H1 (cell line): Measurements from ENCODE around the gene TSEN2. TPM values are rescaled to one million over a fixed set of nuclear protein-coding genes. Genes with fewer than 3 reads are reported as not detected.

Experiments used
- CTCF ChIA-PET: fragments of 300-600 bp; sonication (Branson Sonifier 250); formaldehyde crosslinking; loops from one replicate; lab custom pipeline; 2021; ENCODE audit not compliant: partially characterized antibody; lab: Charles Lee
- POLR2A ChIA-PET: fragments of 300-600 bp; sonication (Branson Sonifier 250); formaldehyde crosslinking; loops from one replicate; lab custom pipeline; 2021; ENCODE audit warnings: inconsistent platforms; ENCODE audit not compliant: partially characterized antibody; lab: Charles Lee
- DNase-seq, 2 experiments: peaks; one replicate each; pipeline versions ENCODE4 v3.0.0 to v3.0.0-alpha.2; 2010 to 2022; ENCODE audit warnings: low spot score in 2 of 2, low read depth in 1 of 2, mixed read lengths in 1 of 2
- FAIRE-seq: peaks from 2 replicates; lab custom pipeline; 2011; peaks lifted over from hg19 to GRCh38; lab: Jason Lieb, UNC
- H2AFZ ChIP-seq: 2 replicates; pipeline ENCODE4 v1.8.1; 2012; ENCODE audit warnings: low read length, inconsistent platforms
- H2AK5ac ChIP-seq: 2 replicates; pipeline ENCODE4 v1.6.1; 2013; ENCODE audit warnings: low read depth, low read length
- H2BK120ac ChIP-seq: replicated peaks from 2 replicates; pipeline ENCODE3; 2013; ENCODE audit warnings: low read depth, low read length, inconsistent platforms
- H2BK12ac ChIP-seq: 2 replicates; pipeline ENCODE4 v1.6.1; 2013; ENCODE audit warnings: low read depth, low read length
- H2BK15ac ChIP-seq: 2 replicates; pipeline ENCODE4 v1.6.1; 2013; ENCODE audit warnings: low read length
- H2BK20ac ChIP-seq: 2 replicates; pipeline ENCODE4 v1.6.1; 2013; ENCODE audit warnings: low read length
- H2BK5ac ChIP-seq: 2 replicates; pipeline ENCODE4 v1.6.1; 2013; ENCODE audit warnings: low read depth, low read length
- H3K14ac ChIP-seq: 2 replicates; pipeline ENCODE4 v1.6.1; 2013; ENCODE audit warnings: inconsistent platforms; ENCODE audit not compliant: insufficient read length
- H3K18ac ChIP-seq: 2 replicates; pipeline ENCODE4 v1.6.1; 2013; ENCODE audit warnings: low read length; ENCODE audit errors: extremely low read depth
- H3K23ac ChIP-seq: 2 replicates; pipeline ENCODE4 v1.6.1; 2013; ENCODE audit warnings: inconsistent platforms; ENCODE audit not compliant: insufficient read length
- H3K23me2 ChIP-seq: 2 replicates; pipeline ENCODE4 v1.6.1; 2013; ENCODE audit warnings: low read depth, low read length
- H3K27ac ChIP-seq: 2 replicates; pipeline ENCODE4 v1.6.1; 2011; ENCODE audit warnings: low read depth, low read length, inconsistent platforms
- H3K27me3 ChIP-seq, 4 experiments: replicated peaks in 1 of 4; 1 replicate in 1 of 4; 2 replicates in 3 of 4; pipeline versions ENCODE4 v1.6.1 to v1.8.1; 2011 to 2013; ENCODE audit warnings: low read length in 3 of 4, mild to moderate bottlenecking in 3 of 4, inconsistent platforms in 2 of 4, mixed read lengths in 2 of 4, moderate library complexity in 1 of 4; ENCODE audit not compliant: control insufficient read depth in 3 of 4, insufficient read depth in 3 of 4; ENCODE audit errors: extremely low read depth in 1 of 4
- H3K36me3 ChIP-seq, 4 experiments: 2 replicates each; pipeline versions ENCODE4 v1.6.1 to v1.8.1; 2011 to 2013; ENCODE audit warnings: mild to moderate bottlenecking in 4 of 4, low read length in 3 of 4, moderate library complexity in 2 of 4, control low read depth in 1 of 4, inconsistent platforms in 1 of 4; ENCODE audit not compliant: insufficient read depth in 4 of 4, control insufficient read depth in 2 of 4
- H3K4ac ChIP-seq: replicated peaks from 2 replicates; pipeline ENCODE3; 2013; ENCODE audit warnings: low read length, low read depth, mixed read lengths, inconsistent platforms; ENCODE audit not compliant: insufficient read length
- H3K4me1 ChIP-seq, 4 experiments: replicated peaks in 1 of 4; 1 replicate in 1 of 4; 2 replicates in 3 of 4; pipeline versions ENCODE4 v1.6.1 to v1.8.1; 2011 to 2013; ENCODE audit warnings: low read length in 3 of 4, inconsistent platforms in 2 of 4, mixed read lengths in 1 of 4; ENCODE audit not compliant: insufficient read depth in 4 of 4, control insufficient read depth in 3 of 4
- H3K4me2 ChIP-seq, 2 experiments: 2 replicates each; pipeline versions ENCODE4 v1.6.1 to v1.8.1; 2011 to 2013; ENCODE audit warnings: low read depth in 2 of 2, low read length in 2 of 2, control low read depth in 1 of 2, inconsistent platforms in 1 of 2, mild to moderate bottlenecking in 1 of 2; ENCODE audit not compliant: insufficient read depth in 1 of 2
- H3K4me3 ChIP-seq, 4 experiments: fragments of 200-600, 300-600 bp in 1 of 4; sonication (generic), shearing (Covaris generic), sonication (Bioruptor Twin) in 1 of 4; 2 replicates each; pipeline versions ENCODE4 v1.5.1 to v1.8.1; 2011 to 2016; ENCODE audit warnings: low read length in 4 of 4, low read depth in 3 of 4, control low read depth in 2 of 4, inconsistent platforms in 2 of 4, mild to moderate bottlenecking in 2 of 4, mixed read lengths in 1 of 4, moderate library complexity in 1 of 4; ENCODE audit not compliant: insufficient read depth in 2 of 4; ENCODE audit errors: extremely low read depth in 1 of 4
- H3K56ac ChIP-seq: replicated peaks from 2 replicates; pipeline ENCODE3; 2013; ENCODE audit warnings: low read depth, mild to moderate bottlenecking, mixed read lengths, low read length, inconsistent platforms; ENCODE audit not compliant: insufficient read length
- H3K79me1 ChIP-seq: 2 replicates; pipeline ENCODE4 v1.6.1; 2013; ENCODE audit warnings: low read depth, low read length, control low read depth
- H3K79me2 ChIP-seq, 2 experiments: 2 replicates each; pipeline versions ENCODE4 v1.6.1 to v1.8.1; 2012 to 2013; ENCODE audit warnings: low read length in 2 of 2, mild to moderate bottlenecking in 2 of 2, inconsistent platforms in 1 of 2; ENCODE audit not compliant: insufficient read depth in 2 of 2, control insufficient read depth in 1 of 2
- H3K9ac ChIP-seq, 4 experiments: replicated peaks in 1 of 4; 1 replicate in 1 of 4; 2 replicates in 3 of 4; pipeline versions ENCODE4 v1.6.1 to v1.8.1; 2011 to 2013; ENCODE audit warnings: low read depth in 3 of 4, low read length in 3 of 4, control low read depth in 2 of 4, mild to moderate bottlenecking in 2 of 4, moderate library complexity in 2 of 4, inconsistent platforms in 1 of 4; ENCODE audit errors: extremely low read depth in 1 of 4
- H3K9me3 ChIP-seq, 2 experiments: 2 replicates each; pipeline versions ENCODE4 v1.6.1 to v1.8.1; 2012 to 2013; ENCODE audit warnings: mild to moderate bottlenecking in 2 of 2, moderate library complexity in 2 of 2, control low read depth in 1 of 2, inconsistent platforms in 1 of 2, low read depth in 1 of 2, low read length in 1 of 2, mixed read lengths in 1 of 2; ENCODE audit not compliant: insufficient read depth in 2 of 2
- H4K20me1 ChIP-seq, 2 experiments: replicated peaks in 1 of 2; 2 replicates each; pipeline versions ENCODE3 to v1.8.1; 2011 to 2013; ENCODE audit warnings: inconsistent platforms in 2 of 2, low read length in 2 of 2, mild to moderate bottlenecking in 1 of 2; ENCODE audit not compliant: insufficient read depth in 2 of 2, control insufficient read depth in 1 of 2
- H4K5ac ChIP-seq: 2 replicates; pipeline ENCODE4 v1.6.1; 2013; ENCODE audit warnings: low read length, low read depth, mixed read lengths, inconsistent platforms; ENCODE audit not compliant: insufficient read length
- H4K8ac ChIP-seq: 2 replicates; pipeline ENCODE4 v1.8.0; 2013; ENCODE audit warnings: mild to moderate bottlenecking, moderate library complexity, low read length, inconsistent platforms; ENCODE audit not compliant: insufficient read depth; ENCODE audit errors: extremely low read depth
- H4K91ac ChIP-seq: replicated peaks from 2 replicates; pipeline ENCODE3; 2013; ENCODE audit warnings: low read length, mixed read lengths, inconsistent platforms; ENCODE audit not compliant: insufficient read length
- ATF3 ChIP-seq: IDR thresholded peaks from 2 replicates; pipeline ENCODE4 v1.6.1; 2011; ENCODE audit warnings: low read depth, mild to moderate bottlenecking, low read length; ENCODE audit not compliant: insufficient read depth
- CBX8 ChIP-seq: fragments of 300-800, 300-1000 bp; sonication (generic); IDR thresholded peaks from 2 replicates; pipeline ENCODE4 v1.7.1; 2016; ENCODE audit warnings: low read depth, low read length, borderline replicate concordance
- CREB1 ChIP-seq: IDR thresholded peaks from 2 replicates; pipeline ENCODE4 v1.6.1; 2012; ENCODE audit warnings: inconsistent platforms
- EGR1 ChIP-seq: IDR thresholded peaks from 2 replicates; pipeline ENCODE4 v1.6.1; 2011; ENCODE audit warnings: low read depth, low read length, borderline replicate concordance
- GABPA ChIP-seq: IDR thresholded peaks from 2 replicates; pipeline ENCODE4 v1.6.1; 2011; ENCODE audit warnings: mild to moderate bottlenecking, low read length, moderate library complexity, borderline replicate concordance; ENCODE audit not compliant: insufficient read depth
- HDAC2 ChIP-seq, 2 experiments: fragments of 300-600 bp in 1 of 2; sonication (generic) in 1 of 2; IDR thresholded peaks; 2 replicates each; pipeline ENCODE4 v1.6.1; 2011 to 2012; ENCODE audit warnings: low read depth in 2 of 2, low read length in 2 of 2, mild to moderate bottlenecking in 2 of 2, moderate library complexity in 2 of 2, borderline replicate concordance in 1 of 2, inconsistent platforms in 1 of 2
- KDM4A ChIP-seq: IDR thresholded peaks from one replicate; pipeline ENCODE4 v1.7.1; 2012; ENCODE audit warnings: low read depth, mild to moderate bottlenecking, moderate library complexity, low read length, inconsistent platforms; ENCODE audit not compliant: severe bottlenecking
- KDM5A ChIP-seq: fragments of 200-600 bp; IDR thresholded peaks from 2 replicates; pipeline ENCODE4 v1.7.1; 2012; ENCODE audit warnings: mild to moderate bottlenecking, low read length, inconsistent platforms, mixed read lengths
- MAFK ChIP-seq: IDR thresholded peaks from 2 replicates; pipeline ENCODE4 v1.6.1; 2012; ENCODE audit warnings: low read depth, mild to moderate bottlenecking, improper control_type of control experiment, low read length
- NRF1 ChIP-seq: IDR thresholded peaks from 2 replicates; pipeline ENCODE4 v1.6.1; 2011; ENCODE audit warnings: mild to moderate bottlenecking, low read depth, low read length, improper control_type of control experiment
- POLR2AphosphoS5 ChIP-seq: IDR thresholded peaks from 2 replicates; pipeline ENCODE4 v1.6.1; 2011; ENCODE audit warnings: low read depth, low read length
- SIN3A ChIP-seq, 2 experiments: IDR thresholded peaks in 1 of 2; conservative IDR thresholded peaks in 1 of 2; 2 replicates each; pipeline ENCODE4 v1.6.1; 2011 to 2012; ENCODE audit warnings: low read length in 2 of 2, improper control_type of control experiment in 1 of 2, low read depth in 1 of 2, mild to moderate bottlenecking in 1 of 2
- YY1 ChIP-seq: IDR thresholded peaks from 2 replicates; pipeline ENCODE4 v1.6.1; 2011; ENCODE audit warnings: low read depth, mild to moderate bottlenecking, low read length
- WGBS, 2 experiments: shearing (Covaris generic) in 1 of 2; methylation state at CpG; one replicate each; pipeline versions ENCODE4 v1.1.6 to v1.1.7; 2013 to 2015; ENCODE audit warnings: low lambda C conversion rate in 2 of 2, mixed read lengths in 2 of 2, inconsistent platforms in 1 of 2, low coverage in 1 of 2, missing lambda C conversion rate in 1 of 2; ENCODE audit not compliant: insufficient replicate concordance in 2 of 2, insufficient coverage in 1 of 2, insufficient read length in 1 of 2; ENCODE audit errors: extremely low coverage in 1 of 2, missing lambda C conversion rate in 1 of 2; 5-methylcytosine and 5-hydroxymethylcytosine counted together
- polyA plus RNA-seq, 7 experiments: library from polyadenylated mRNA; depleted of rRNA in 3 of 7; stranded (reverse) in 5 of 7; unstranded in 2 of 7; fragments of >200 nt in 5 of 7; fragments of 200-250 nt in 2 of 7; gene quantifications; 1 replicate in 5 of 7; 2 replicates in 1 of 7; 4 replicates in 1 of 7; pipeline versions ENCODE4 v1.2.1 to v1.2.3, GENCODE V29; 2011 to 2013; ENCODE audit warnings: missing spikeins in 2 of 7, mixed read lengths in 2 of 7
- total RNA-seq: library from RNA; stranded (reverse); fragmentation: NEBNext Ultra II Directional; extraction: Animal tissue kit (Norgen Biotek cat#: 25700); gene quantifications from 2 replicates; pipeline ENCODE4 v1.2.1, GENCODE V29; 2021

Gene TSEN2
- total and polyA plus RNA-seq, 2 of the 8 experiments (the other 6 are each of a cell fraction or from before 2014, with no cell fraction given) = 16.1 to 22.4 TPM

- no peak overlapping the region for H3K18ac ChIP-seq
- no peak overlapping the region for H3K4ac ChIP-seq
- no peak overlapping the region for H3K9ac ChIP-seq
- H4K20me1 ChIP-seq = peaks cover 0 to 2% of the 10 kb centered on the region in 2 experiments
- no peak overlapping the region for H3K56ac ChIP-seq
- no peak overlapping the region for H3K4me3 ChIP-seq
- peaks cover 9 to 79% (median 53%) of the 10 kb centered on the region in 4 experiments for H3K36me3 ChIP-seq
- no peak overlapping the region for H2BK5ac ChIP-seq
- H2BK20ac ChIP-seq = no peak overlapping the region
- H2AK5ac ChIP-seq = no peak overlapping the region
- H4K91ac ChIP-seq = no peak overlapping the region
- no peak overlapping the region for H3K23ac ChIP-seq
- H3K9me3 ChIP-seq = no peaks in the 10 kb centered on the region
- H2BK120ac ChIP-seq = no peak overlapping the region
- no peaks in the 10 kb centered on the region for H3K4me1 ChIP-seq
- no peak overlapping the region for H4K5ac ChIP-seq
- H3K4me2 ChIP-seq = no peak overlapping the region
- FAIRE-seq = no peak
- no peak for DNase-seq
- H3K27ac ChIP-seq = no peak overlapping the region
- H4K8ac ChIP-seq = no peak overlapping the region
- H2AFZ ChIP-seq = no peak overlapping the region
- WGBS, 2 experiments = 89% methylated on average over 7 of the region's 7 CpGs; no CpG with 5 or more reads in 1 of the 2 experiments
- POLR2A ChIA-PET = no interaction called here
- H2BK12ac ChIP-seq = no peak overlapping the region
- no peak overlapping the region for H3K14ac ChIP-seq
- H3K79me2 ChIP-seq = no peaks in the 10 kb centered on the region
- H2BK15ac ChIP-seq = no peak overlapping the region
- H3K27me3 ChIP-seq = no peaks in the 10 kb centered on the region
- no peaks in the 10 kb centered on the region; the same call in 1 of the 2 replicates for H3K79me1 ChIP-seq
- H3K23me2 ChIP-seq = no peaks in the 10 kb centered on the region
- CTCF ChIA-PET = interaction anchor here (0.8 kb wide), 1 partner anchor 22 kb away, joined by 4 read pairs; no protein-coding TSS in a partner anchor
- TF ChIP-seq HDAC2 (IDR thresholded peaks at IDR 0.05; ENCODE audit: borderline replicate concordance in 1 of 2, low read depth in 2 of 2, low read length in 2 of 2) (no peak), ATF3 (no peak), KDM5A (no peak), CBX8 (no peak), MAFK (no peak), GABPA (no peak), EGR1 (no peak), POLR2AphosphoS5 (no peak), KDM4A (no peak), NRF1 (no peak), YY1 (no peak), CREB1 (no peak), SIN3A (conservative IDR thresholded peaks at IDR 0.05 in 1 of 2, IDR thresholded peaks at IDR 0.05 in 1 of 2; ENCODE audit: low read depth in 1 of 2, low read length in 2 of 2) (no peak)
Observed at GRCh38 chr3:12501360-12502020, 17.2 kb downstream of the TSEN2 start.
